T-helper 1 cell treated with Interleukin-12 subunit alpha and Interleukin-12 subunit beta and Interleukin-4 antibody, amounts not matched to agents 30 ng/mL and 1 ng/mL, for 36 hours (primary cell): ENCODE results near the gene GPR137B. TPM values are rescaled to one million over a fixed set of nuclear protein-coding genes. Genes with fewer than 3 reads are reported as not detected.

Source experiments
- intact Hi-C: fragments of 100-400 bp; cut with micrococcal nuclease; formaldehyde crosslinking; loops from one replicate; pipeline ENCODE4 v1.15.1; 2024
- total RNA-seq: library from RNA; stranded (reverse); gene quantifications from 2 replicates; pipeline ENCODE4 v1.2.3, GENCODE V29; 2022

Gene GPR137B
- total RNA-seq, 1 donor from 2014 or later: 6.7 TPM

- intact Hi-C loops: no loop called here
These were observed 28.9 kb upstream of the GPR137B start for GRCh38 chr1:236113324-236114032.

DNA sequence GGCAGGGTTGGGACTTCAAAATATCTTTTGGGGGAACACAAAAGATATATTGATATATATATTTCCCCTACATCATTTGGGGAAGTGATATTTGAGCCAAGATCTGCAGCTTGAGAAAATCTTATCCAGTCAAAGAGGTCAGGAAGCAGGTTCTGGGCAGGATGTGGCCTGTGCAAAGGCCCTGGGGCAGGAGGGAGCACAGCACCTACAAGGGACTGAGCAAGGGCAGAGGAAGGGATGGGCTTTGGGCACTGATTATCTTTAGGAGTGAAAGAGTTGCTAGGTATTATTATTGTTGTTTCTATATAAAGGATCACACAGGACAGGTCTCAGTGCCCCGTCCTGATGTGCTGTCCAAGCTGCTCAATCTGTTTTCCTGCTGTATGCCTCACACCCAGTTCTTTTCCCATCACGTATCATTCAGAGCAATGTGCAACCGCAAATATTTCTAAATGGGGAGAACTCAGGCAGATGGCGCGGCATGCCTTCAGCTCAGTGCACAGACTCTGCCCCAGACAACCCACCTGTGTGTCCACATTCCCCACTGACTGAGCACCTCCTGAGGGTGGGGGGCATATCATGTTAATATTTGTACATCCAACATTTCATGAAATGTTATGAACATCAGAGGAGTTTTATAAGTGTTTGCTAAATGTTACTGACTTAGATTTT lies 28.1 kb upstream of the GPR137B start:
- intact Hi-C loops: no loop called here

DNA sequence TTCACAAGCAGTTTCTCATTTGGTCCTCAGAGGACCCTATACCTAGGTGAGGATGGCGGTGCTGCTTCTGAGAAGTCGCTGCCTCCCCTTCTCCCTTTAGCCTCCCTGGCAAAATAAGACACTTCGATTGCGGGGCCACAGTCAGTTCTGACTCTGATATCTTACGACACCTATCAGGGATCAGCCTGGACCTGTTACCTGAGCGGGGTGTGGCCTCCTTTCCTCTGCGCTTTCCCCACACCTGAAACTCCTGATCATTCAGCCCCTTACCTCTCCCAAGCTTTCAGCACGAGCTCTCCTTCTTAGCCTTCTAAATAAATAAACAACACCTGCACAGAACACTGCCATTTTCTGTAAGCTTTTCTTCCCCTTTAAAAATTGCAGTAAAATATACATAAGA lies 24.6 kb upstream of the GPR137B start:
- intact Hi-C loops: no loop called here

DNA sequence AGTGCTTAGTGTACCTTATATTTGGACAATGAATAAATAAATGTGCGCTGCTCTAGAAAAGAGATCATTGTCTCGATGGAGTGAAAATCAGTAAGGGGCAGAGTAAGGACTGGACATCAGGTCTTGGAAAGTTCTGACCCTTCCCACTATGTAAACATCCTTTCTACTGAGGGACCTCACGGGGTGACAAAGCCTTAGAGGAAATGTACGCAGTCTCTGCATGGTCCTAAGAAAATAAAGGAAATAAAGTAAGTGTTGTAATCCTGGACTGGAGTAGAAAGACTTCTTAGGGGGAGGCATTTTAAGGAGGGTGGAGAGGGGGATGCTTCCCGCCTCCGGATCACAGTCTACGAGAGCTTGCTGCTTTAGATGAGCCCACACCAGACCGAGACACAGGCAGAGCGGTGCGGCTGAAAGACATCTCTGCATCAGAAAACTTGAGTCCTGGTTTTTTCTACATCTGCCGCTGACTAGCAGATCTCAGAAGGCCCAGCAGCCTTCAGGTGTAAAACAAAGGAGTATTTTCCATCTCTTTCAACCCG lies 22.3 kb upstream of the GPR137B start:
- intact Hi-C loops: loop anchor here (1.0 kb wide), 2 partner anchors 17 to 23 kb away; no protein-coding TSS in a partner anchor

- intact Hi-C loops: loop anchor here (1.0 kb wide), 2 partner anchors 17 to 23 kb away; no protein-coding TSS in a partner anchor
These were observed 21.6 kb upstream of the GPR137B start for GRCh38 chr1:236120721-236121153.

GRCh38 chr1:236122176-236122575 lies 20.2 kb upstream of the GPR137B start:
- intact Hi-C loops: no loop called here

GRCh38 chr1:236123563-236123962 lies 18.8 kb upstream of the GPR137B start:
- intact Hi-C loops: no loop called here

DNA sequence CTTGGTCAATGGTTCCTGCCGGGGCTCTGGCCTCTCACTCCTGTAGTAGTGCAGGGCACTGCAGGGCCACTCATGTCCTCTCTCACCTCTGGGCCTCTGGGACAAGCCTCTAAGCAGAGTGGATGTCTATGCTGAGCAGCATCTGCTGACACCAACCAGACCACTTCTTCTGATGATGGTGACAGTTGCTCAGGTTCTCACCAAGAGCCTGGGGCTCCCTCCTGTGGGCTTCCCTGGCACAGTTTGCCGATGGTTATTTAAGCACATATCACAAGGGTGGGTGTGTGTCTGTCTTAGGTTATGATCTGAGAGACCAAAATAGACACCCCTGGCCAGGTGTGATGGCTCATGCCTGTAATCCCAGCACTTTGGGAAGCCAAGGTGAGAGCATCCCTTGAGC lies 17.4 kb upstream of the GPR137B start:
- intact Hi-C loops: no loop called here

GRCh38 chr1:236127045-236127444 lies 15.3 kb upstream of the GPR137B start:
- intact Hi-C loops: no loop called here

GRCh38 chr1:236128646-236129178 lies 13.6 kb upstream of the GPR137B start:
- intact Hi-C loops: no loop called here

- intact Hi-C loops: no loop called here
These were observed 13.0 kb upstream of the GPR137B start for GRCh38 chr1:236129306-236129705.

- intact Hi-C loops: no loop called here
These were observed 12.0 kb upstream of the GPR137B start for GRCh38 chr1:236130372-236130771.

DNA sequence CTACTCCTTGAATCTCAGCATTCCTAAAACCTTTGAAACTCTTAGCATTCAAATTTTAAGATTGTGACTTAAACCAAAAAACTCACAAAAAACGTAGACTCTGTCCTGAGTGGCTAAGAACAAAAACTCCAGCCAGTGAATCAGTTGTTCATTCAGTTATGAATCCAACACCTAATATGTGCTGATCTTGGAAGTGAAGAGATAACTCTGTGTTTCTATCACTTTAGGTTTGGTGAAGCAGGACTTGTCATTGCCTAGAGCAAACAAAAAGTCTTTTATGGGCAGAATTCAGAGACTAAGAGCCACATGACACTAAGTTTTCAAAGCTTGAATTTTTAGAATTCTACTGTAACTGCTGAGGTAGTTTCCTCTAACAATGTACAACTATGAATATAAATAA lies 10.4 kb upstream of the GPR137B start:
- intact Hi-C loops: no loop called here

- intact Hi-C loops: no loop called here
These were observed 9.8 kb upstream of the GPR137B start for GRCh38 chr1:236132420-236133046.

DNA sequence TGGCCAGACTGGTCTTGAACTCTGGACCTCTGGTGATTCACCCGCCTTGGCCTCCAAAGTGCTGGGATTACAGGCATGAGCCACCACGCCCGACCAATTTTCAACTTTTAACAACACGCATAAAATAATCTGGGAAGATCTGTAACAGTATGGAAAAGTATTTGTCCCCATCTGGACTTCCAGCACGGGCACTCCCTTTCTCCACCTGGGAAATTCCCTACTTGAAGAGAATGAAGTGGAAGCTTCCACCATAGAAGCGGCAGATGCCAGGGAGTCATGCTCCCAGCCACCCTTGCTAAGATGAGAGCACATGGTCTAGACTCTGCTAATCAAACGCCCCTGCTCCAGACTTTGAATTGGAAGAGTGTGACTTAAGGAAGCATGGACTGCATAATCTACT lies 9.0 kb upstream of the GPR137B start:
- intact Hi-C loops: no loop called here

- intact Hi-C loops: no loop called here
These were observed 8.5 kb upstream of the GPR137B start for GRCh38 chr1:236133802-236134201.

- intact Hi-C loops: no loop called here
These were observed 5.0 kb upstream of the GPR137B start for GRCh38 chr1:236137285-236137852.

DNA sequence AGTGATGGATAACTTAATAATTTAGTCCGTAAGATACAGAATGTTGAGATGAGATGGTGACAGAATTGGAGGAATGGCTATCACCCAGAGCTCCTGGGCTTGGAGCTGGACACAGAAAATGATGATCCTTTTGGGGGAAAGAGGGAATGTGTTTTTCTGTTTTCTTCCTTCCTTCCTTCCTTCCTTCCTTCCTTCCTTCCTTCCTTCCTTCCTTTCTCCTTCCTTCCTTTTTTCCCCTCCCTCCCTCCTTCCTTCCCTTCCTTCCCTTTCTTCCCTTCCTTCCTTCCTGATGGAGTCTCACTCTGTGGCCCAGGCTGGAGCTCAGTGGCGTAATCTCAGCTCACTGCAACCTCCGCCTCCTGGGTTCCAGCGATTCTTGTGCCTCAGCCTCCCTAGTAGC lies 2.8 kb upstream of the GPR137B start:
- intact Hi-C loops: no loop called here

DNA sequence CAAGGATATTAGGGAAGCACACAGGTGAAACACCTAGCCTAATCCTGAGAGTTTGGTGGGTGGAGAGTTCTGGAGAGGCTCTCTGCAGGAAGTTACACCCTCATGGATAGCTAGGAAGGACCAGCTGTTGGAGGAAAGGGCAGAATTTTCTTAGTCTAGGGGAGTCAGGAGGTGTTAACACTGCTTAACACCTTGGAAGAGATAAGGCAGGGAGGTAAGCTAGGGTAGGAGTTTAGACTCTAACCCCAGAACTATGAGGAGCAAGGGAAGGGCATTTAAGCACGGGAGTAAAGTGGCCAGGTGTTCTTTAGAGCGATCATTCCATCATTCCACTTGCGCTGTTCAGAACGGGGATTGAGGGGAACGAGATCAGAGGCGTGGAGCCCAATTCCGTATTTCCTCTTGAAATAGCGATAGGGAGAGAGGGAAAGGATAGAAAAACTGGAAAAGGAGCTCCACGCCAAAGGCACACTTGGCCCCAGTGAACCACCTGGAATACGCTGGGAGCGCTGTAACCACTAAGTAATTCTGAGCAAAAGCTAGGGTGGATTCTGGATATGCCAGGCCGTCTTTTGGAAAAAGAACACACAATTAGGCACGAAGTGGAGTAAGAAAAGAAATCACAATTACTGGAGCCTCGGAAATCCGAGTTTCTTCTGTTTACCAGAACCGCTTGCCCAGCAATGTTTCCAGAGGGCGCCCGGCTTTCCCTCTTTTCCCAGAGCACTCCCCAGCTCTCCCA lies 1.5 kb upstream of the GPR137B start:
- intact Hi-C loops: loop anchor here (1.0 to 10.0 kb wide), 5 partner anchors 38 to 1639 kb away; partner anchors contain the start of gene HEATR1

GRCh38 chr1:236141447-236142252 lies 689 bp upstream of the GPR137B start:
- intact Hi-C loops: loop anchor here (1.0 to 10.0 kb wide), 8 partner anchors 38 to 1639 kb away; partner anchors contain the start of genes EDARADD, HEATR1 and MTR
